Trophoblast cell (in vitro differentiated cells and primary cell): ENCODE results near the gene RASSF10.

Experiments used
- DNase-seq, 2 donors: peaks; one replicate each; pipeline ENCODE4 v3.0.0-alpha.2; 2016
- H2AFZ ChIP-seq: 2 replicates; pipeline ENCODE4 v1.6.1; 2013; ENCODE audit warnings: low read length, moderate library complexity, mild to moderate bottlenecking; ENCODE audit not compliant: insufficient read depth, poor library complexity
- H2AK5ac ChIP-seq: 2 replicates; pipeline ENCODE4 v1.6.1; 2013; ENCODE audit warnings: mild to moderate bottlenecking, low read length
- H2BK120ac ChIP-seq: 2 replicates; pipeline ENCODE4 v1.6.1; 2013; ENCODE audit warnings: low read length, mild to moderate bottlenecking, moderate library complexity; ENCODE audit not compliant: insufficient read depth, poor library complexity
- H2BK12ac ChIP-seq: 2 replicates; pipeline ENCODE4 v1.6.1; 2013; ENCODE audit warnings: mild to moderate bottlenecking, low read length, moderate library complexity
- H2BK5ac ChIP-seq: 2 replicates; pipeline ENCODE4 v1.6.1; 2013; ENCODE audit warnings: low read length, low read depth, moderate library complexity, mild to moderate bottlenecking; ENCODE audit not compliant: poor library complexity
- H3K14ac ChIP-seq: 2 replicates; pipeline ENCODE4 v1.6.1; 2013; ENCODE audit warnings: mild to moderate bottlenecking, low read length
- H3K18ac ChIP-seq: 2 replicates; pipeline ENCODE4 v1.6.1; 2013; ENCODE audit warnings: mild to moderate bottlenecking, low read length
- H3K23ac ChIP-seq: 2 replicates; pipeline ENCODE4 v1.6.1; 2013; ENCODE audit warnings: low read length
- H3K27ac ChIP-seq: 2 replicates; pipeline ENCODE4 v1.5.1; 2013; ENCODE audit warnings: low read depth, mild to moderate bottlenecking, inconsistent platforms, low read length, moderate library complexity
- H3K27me3 ChIP-seq: 2 replicates; pipeline ENCODE4 v1.6.1; 2013; ENCODE audit warnings: inconsistent platforms, mild to moderate bottlenecking, low read length, moderate library complexity; ENCODE audit not compliant: insufficient read depth
- H3K36me3 ChIP-seq, 2 experiments: 1 replicate in 1 of 2; 2 replicates in 1 of 2; pipeline ENCODE4 v1.6.1; 2013; ENCODE audit warnings: low read length in 2 of 2, mild to moderate bottlenecking in 2 of 2, moderate library complexity in 1 of 2; ENCODE audit not compliant: insufficient read depth in 2 of 2, control insufficient read depth in 1 of 2
- H3K4ac ChIP-seq: 2 replicates; pipeline ENCODE4 v1.6.1; 2013; ENCODE audit warnings: low read depth, mild to moderate bottlenecking, low read length, moderate library complexity
- H3K4me1 ChIP-seq, 2 experiments: 1 replicate in 1 of 2; 2 replicates in 1 of 2; pipeline ENCODE4 v1.6.1; 2013; ENCODE audit warnings: low read length in 2 of 2, mild to moderate bottlenecking in 2 of 2, moderate library complexity in 1 of 2; ENCODE audit not compliant: insufficient read depth in 2 of 2, control insufficient read depth in 1 of 2
- H3K4me2 ChIP-seq: 2 replicates; pipeline ENCODE4 v1.6.1; 2013; ENCODE audit warnings: inconsistent platforms, mild to moderate bottlenecking, low read length, moderate library complexity
- H3K4me3 ChIP-seq: 2 replicates; pipeline ENCODE4 v1.5.1; 2013; ENCODE audit warnings: mild to moderate bottlenecking, low read depth, low read length, inconsistent platforms
- H3K79me1 ChIP-seq: one replicate; pipeline ENCODE4 v1.6.1; 2013; ENCODE audit warnings: low read length
- H3K79me2 ChIP-seq: 2 replicates; pipeline ENCODE4 v1.6.1; 2013; ENCODE audit warnings: low read length, mild to moderate bottlenecking; ENCODE audit not compliant: control insufficient read depth, insufficient read depth, poor library complexity
- H3K9ac ChIP-seq: 2 replicates; pipeline ENCODE4 v1.6.1; 2013; ENCODE audit warnings: mild to moderate bottlenecking, low read length
- H3K9me3 ChIP-seq: 2 replicates; pipeline ENCODE4 v1.6.1; 2013; ENCODE audit warnings: low read depth, mild to moderate bottlenecking, control low read depth, inconsistent platforms, low read length; ENCODE audit not compliant: insufficient read depth
- H4K12ac ChIP-seq: 2 replicates; pipeline ENCODE4 v1.6.1; 2013; ENCODE audit warnings: low read depth, mild to moderate bottlenecking, low read length, moderate library complexity
- H4K8ac ChIP-seq: 2 replicates; pipeline ENCODE4 v1.6.1; 2013; ENCODE audit warnings: low read depth, mild to moderate bottlenecking, low read length, moderate library complexity
- H4K91ac ChIP-seq: one replicate; pipeline ENCODE4 v1.6.1; 2013; ENCODE audit warnings: low read depth, mild to moderate bottlenecking, low read length, moderate library complexity
- WGBS: extraction: QIAGEN DNeasy Blood & Tissue Kit; methylation state at CpG from one replicate; pipeline ENCODE4 v1.1.7; 2013; ENCODE audit warnings: missing lambda C conversion rate; ENCODE audit not compliant: insufficient read length, insufficient coverage; ENCODE audit errors: extremely low coverage; 5-methylcytosine and 5-hydroxymethylcytosine counted together

The RASSF10 gene

GRCh38 chr11:13010749-13011465 is 1.8 kb downstream of the RASSF10 start:
- Histone ChIP-seq H3K79me2 (no peaks in the 10 kb centered on the region), H3K9ac (no peak overlapping the region), H3K27ac (no peak overlapping the region), H3K23ac (no peak overlapping the region), H3K36me3 (no peaks in the 10 kb centered on the region), H2BK12ac (no peak overlapping the region), H3K4ac (no peak overlapping the region), H3K4me2 (peak overlapping the region; percentile 90), H3K9me3 (peaks cover 3% of the 10 kb centered on the region), H3K4me1 (peaks cover 22 to 23% of the 10 kb centered on the region in 2 experiments), H2BK5ac (no peak overlapping the region), H3K14ac (no peak overlapping the region), H2AFZ (no peak overlapping the region), H3K79me1 (peaks cover 2% of the 10 kb centered on the region), H3K18ac (peak overlapping the region; percentile 38), H3K4me3 (peak overlapping the region; percentile 77), H4K91ac (no peak overlapping the region), H2AK5ac (no peak overlapping the region), H3K27me3 (peaks cover 22% of the 10 kb centered on the region), H4K8ac (peak overlapping the region; percentile 26), H2BK120ac (no peak overlapping the region), H4K12ac (no peak overlapping the region)
- DNase-seq, result no peak
- WGBS, result no CpG with 5 or more reads among the region's 37 CpGs

GRCh38 chr11:13011466-13012055 is 2.4 kb downstream of the RASSF10 start:
- H2BK5ac ChIP-seq, result no peak overlapping the region
- H3K27me3 ChIP-seq, result peaks cover 22% of the 10 kb centered on the region
- H3K14ac ChIP-seq, result no peak overlapping the region
- H3K9ac ChIP-seq, result no peak overlapping the region
- H2AK5ac ChIP-seq, result no peak overlapping the region
- H3K23ac ChIP-seq, result no peak overlapping the region
- peaks cover 22 to 23% of the 10 kb centered on the region in 2 experiments for H3K4me1 ChIP-seq
- DNase-seq, result no peak
- H3K4ac ChIP-seq, result no peak overlapping the region
- no peak overlapping the region for H2BK12ac ChIP-seq
- H3K9me3 ChIP-seq, result peaks cover 3% of the 10 kb centered on the region
- H3K4me2 ChIP-seq, result peak overlapping the region; percentile 57
- no peak overlapping the region for H4K8ac ChIP-seq
- H3K27ac ChIP-seq, result no peak overlapping the region
- H3K18ac ChIP-seq, result no peak overlapping the region
- no peak overlapping the region for H4K12ac ChIP-seq
- H2AFZ ChIP-seq, result no peak overlapping the region
- no CpG with 5 or more reads among the region's 7 CpGs for WGBS
- no peak overlapping the region for H2BK120ac ChIP-seq
- H3K79me1 ChIP-seq, result peaks cover 2% of the 10 kb centered on the region
- H3K4me3 ChIP-seq, result no peak overlapping the region
- no peaks in the 10 kb centered on the region for H3K36me3 ChIP-seq
- no peaks in the 10 kb centered on the region for H3K79me2 ChIP-seq
- H4K91ac ChIP-seq, result no peak overlapping the region

DNA sequence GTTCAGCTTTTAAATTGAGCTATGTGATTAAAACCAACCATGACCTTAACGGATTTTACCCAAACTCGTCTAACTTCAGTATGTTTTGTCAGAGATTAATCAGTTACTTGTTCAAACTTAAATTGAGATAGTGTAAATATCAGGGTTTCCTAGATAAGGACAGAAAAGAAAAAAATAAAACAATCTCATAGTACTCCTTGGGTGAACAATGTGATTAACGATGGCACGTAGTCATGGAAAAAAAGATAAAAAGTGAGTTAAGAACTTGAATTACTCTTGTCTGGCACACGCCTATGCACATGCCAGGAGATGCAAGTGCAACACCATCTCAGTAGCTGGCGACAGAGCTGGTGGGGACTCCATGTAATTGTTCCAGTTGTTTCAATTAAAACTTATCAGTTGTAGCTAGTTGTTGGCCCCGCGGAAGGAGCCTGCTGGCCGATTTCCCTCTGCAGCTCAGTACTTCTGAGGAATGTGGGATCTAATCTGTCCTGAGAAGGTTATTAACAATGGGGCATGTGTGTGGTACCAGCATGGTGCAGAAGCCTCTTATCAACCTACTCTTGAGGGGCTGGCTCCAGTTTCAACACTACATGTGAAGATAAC is 3.0 kb downstream of the RASSF10 start:
- H3K79me2 ChIP-seq, result no peaks in the 10 kb centered on the region
- no peaks in the 10 kb centered on the region for H3K36me3 ChIP-seq
- H4K91ac ChIP-seq, result no peak overlapping the region
- no peak overlapping the region for H4K12ac ChIP-seq
- no peak overlapping the region for H3K14ac ChIP-seq
- no peak overlapping the region for H2BK12ac ChIP-seq
- H4K8ac ChIP-seq, result no peak overlapping the region
- H3K27me3 ChIP-seq, result peaks cover 22% of the 10 kb centered on the region
- no peak overlapping the region for H3K18ac ChIP-seq
- peaks cover 22 to 23% of the 10 kb centered on the region in 2 experiments for H3K4me1 ChIP-seq
- WGBS, result no CpG with 5 or more reads among the region's 9 CpGs
- no peak overlapping the region for H2BK120ac ChIP-seq
- no peak overlapping the region for H3K9ac ChIP-seq
- H3K79me1 ChIP-seq, result peaks cover 2% of the 10 kb centered on the region
- no peak overlapping the region for H3K4me3 ChIP-seq
- no peak overlapping the region for H2AFZ ChIP-seq
- H3K4ac ChIP-seq, result no peak overlapping the region
- H3K23ac ChIP-seq, result no peak overlapping the region
- no peak overlapping the region for H2BK5ac ChIP-seq
- H3K27ac ChIP-seq, result no peak overlapping the region
- peak in 1 of 2 donors; percentile 28 for DNase-seq
- peaks cover 3% of the 10 kb centered on the region for H3K9me3 ChIP-seq
- no peak overlapping the region for H2AK5ac ChIP-seq
- H3K4me2 ChIP-seq, result no peak overlapping the region

DNA sequence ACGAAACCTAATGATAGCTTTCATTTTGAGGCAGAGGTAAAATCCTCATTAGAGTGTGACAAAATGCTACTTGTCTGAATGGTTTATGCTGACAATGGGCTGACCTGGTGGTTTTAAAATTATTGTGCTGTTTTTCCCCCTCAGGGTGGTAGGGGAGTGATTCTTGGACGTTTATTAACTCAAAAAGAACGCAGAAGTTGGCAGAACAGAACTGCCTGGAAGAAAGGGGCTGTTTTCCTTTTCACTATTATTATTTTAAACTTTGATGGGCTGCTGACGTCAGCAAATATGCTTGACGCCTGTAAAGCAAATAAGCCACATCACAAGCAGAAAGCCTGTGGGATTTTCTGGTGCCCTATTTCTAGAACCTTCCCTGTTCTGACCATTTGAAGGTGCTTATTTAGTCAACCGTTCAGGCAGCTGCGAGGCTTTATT is 4.0 kb downstream of the RASSF10 start:
- peaks cover 3% of the 10 kb centered on the region for H3K9me3 ChIP-seq
- no peak overlapping the region for H3K14ac ChIP-seq
- H2AK5ac ChIP-seq, result no peak overlapping the region
- no CpG with 5 or more reads among the region's 7 CpGs for WGBS
- peaks cover 17% of the 10 kb centered on the region for H3K27me3 ChIP-seq
- no peak overlapping the region for H4K12ac ChIP-seq
- H2BK120ac ChIP-seq, result no peak overlapping the region
- no peak overlapping the region for H3K4me3 ChIP-seq
- no peak overlapping the region for H3K4ac ChIP-seq
- H3K4me2 ChIP-seq, result no peak overlapping the region
- no peak for DNase-seq
- no peak overlapping the region for H2BK12ac ChIP-seq
- no peak overlapping the region for H3K23ac ChIP-seq
- no peak overlapping the region for H4K91ac ChIP-seq
- H3K79me1 ChIP-seq, result peaks cover 2% of the 10 kb centered on the region
- H3K36me3 ChIP-seq, result no peaks in the 10 kb centered on the region
- no peak overlapping the region for H2BK5ac ChIP-seq
- H3K18ac ChIP-seq, result no peak overlapping the region
- no peaks in the 10 kb centered on the region for H3K79me2 ChIP-seq
- H2AFZ ChIP-seq, result no peak overlapping the region
- H3K9ac ChIP-seq, result no peak overlapping the region
- H4K8ac ChIP-seq, result no peak overlapping the region
- H3K4me1 ChIP-seq, result peaks cover 22 to 23% of the 10 kb centered on the region in 2 experiments
- H3K27ac ChIP-seq, result no peak overlapping the region
